Activated CD4-positive, alpha-beta T cell treated with anti-CD3 and anti-CD28 coated beads, Interleukin-2, amount 10 ng/mL, durations not matched to agents 24 days and 14 days (primary cell): ENCODE measurements around the gene MUC5B. TPM values are rescaled to one million over a fixed set of nuclear protein-coding genes. Genes with fewer than 3 reads are reported as not detected.

ENCODE experiments used
- DNase-seq: peaks from one replicate; pipeline ENCODE4 v3.0.0; 2022
- H3K27ac Mint-ChIP-seq: one replicate; pipeline ENCODE4 v1.8.0; 2022; ENCODE audit warnings: mild to moderate bottlenecking, mixed read lengths
- H3K27me3 Mint-ChIP-seq: one replicate; pipeline ENCODE4 v1.8.0; 2022; ENCODE audit warnings: mixed read lengths
- H3K36me3 Mint-ChIP-seq: one replicate; pipeline ENCODE4 v1.8.0; 2022; ENCODE audit warnings: low read depth, mild to moderate bottlenecking, mixed read lengths
- H3K4me1 Mint-ChIP-seq: one replicate; pipeline ENCODE4 v1.8.0; 2021; ENCODE audit warnings: mixed read lengths
- H3K4me3 Mint-ChIP-seq: one replicate; pipeline ENCODE4 v1.8.0; 2022; ENCODE audit warnings: mild to moderate bottlenecking, moderate library complexity, mixed read lengths
- H3K9me3 Mint-ChIP-seq: one replicate; pipeline ENCODE4 v1.8.0; 2021; ENCODE audit warnings: mixed read lengths
- intact Hi-C: fragments of 100-400 bp; cut with micrococcal nuclease; formaldehyde crosslinking; loops from one replicate; pipeline ENCODE4 v1.15.1; 2023
- total RNA-seq: library from RNA; stranded (reverse); gene quantifications from 2 replicates; pipeline ENCODE4 v1.2.3, GENCODE V29; 2022

Gene MUC5B
- total RNA-seq, 1 donor from 2014 or later: not detected

DNA sequence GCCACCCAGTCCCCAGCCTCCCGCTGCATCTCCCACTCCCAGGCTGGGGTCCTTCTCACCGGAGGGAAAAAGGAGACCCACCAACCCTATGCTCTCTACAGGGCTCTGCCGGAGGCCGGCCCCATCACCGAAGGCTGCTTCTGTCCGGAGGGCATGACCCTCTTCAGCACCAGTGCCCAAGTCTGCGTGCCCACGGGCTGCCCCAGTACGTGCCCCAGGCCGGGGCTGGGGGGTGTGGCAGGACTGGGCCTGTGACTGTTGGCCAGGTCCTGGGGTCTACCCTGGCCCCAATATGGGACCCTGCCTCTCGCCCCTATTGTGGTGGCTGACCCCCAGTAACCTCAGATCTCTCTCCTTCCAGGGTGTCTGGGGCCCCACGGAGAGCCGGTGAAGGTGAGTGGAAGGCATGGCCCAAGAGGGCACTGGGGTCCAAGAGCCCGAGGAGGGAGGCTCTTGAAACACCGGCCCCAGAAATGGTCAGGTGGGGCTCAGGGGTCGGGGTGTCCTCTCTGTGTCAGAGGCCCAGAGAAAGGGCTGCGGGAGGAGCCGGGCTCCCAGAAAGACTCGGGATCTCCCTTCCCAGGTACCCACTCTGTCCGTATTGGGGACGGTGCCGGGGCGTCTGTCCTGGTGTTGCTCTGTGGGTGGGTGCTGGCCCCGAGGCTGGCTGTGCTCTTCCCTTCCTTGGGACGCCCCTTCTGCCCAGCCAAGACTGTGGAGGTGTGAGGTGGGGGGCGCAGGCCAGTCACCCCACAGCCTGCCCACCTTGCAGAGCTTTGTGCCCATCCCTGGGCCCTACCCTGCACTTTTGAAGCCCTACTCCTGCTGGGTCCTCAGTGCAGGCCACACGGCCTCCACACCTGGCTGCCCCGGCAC lies 26.1 kb upstream of the MUC5B start:
- Mint-ChIP-seq H3K4me3 (no peak overlapping the region), H3K27ac (no peak overlapping the region), H3K9me3 (no peaks in the 10 kb centered on the region), H3K4me1 (no peaks in the 10 kb centered on the region), H3K27me3 (no peaks in the 10 kb centered on the region), H3K36me3 (no peaks in the 10 kb centered on the region)
- DNase-seq: no peak
- intact Hi-C loops: no loop called here

DNA sequence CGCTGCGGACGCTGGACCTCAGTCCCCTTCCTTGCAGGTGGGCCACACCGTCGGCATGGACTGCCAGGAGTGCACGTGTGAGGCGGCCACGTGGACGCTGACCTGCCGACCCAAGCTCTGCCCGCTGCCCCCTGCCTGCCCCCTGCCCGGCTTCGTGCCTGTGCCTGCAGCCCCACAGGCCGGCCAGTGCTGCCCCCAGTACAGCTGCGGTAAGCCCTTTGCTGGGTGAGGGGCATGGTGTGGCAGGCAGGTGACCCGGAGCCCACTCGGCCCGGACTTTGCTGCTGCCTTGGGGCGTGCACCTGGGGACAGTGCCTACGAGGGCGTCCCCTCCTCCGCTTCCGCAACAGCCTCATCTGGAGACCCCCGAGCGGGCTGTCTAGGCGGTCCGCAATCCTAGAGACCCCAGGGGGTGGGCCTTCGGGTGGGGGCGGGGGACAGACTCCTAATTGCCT lies 25.4 kb upstream of the MUC5B start:
- no peak overlapping the region for H3K4me3 Mint-ChIP-seq
- H3K27me3 Mint-ChIP-seq: no peaks in the 10 kb centered on the region
- H3K36me3 Mint-ChIP-seq: no peaks in the 10 kb centered on the region
- H3K27ac Mint-ChIP-seq: no peak overlapping the region
- H3K4me1 Mint-ChIP-seq: no peaks in the 10 kb centered on the region
- intact Hi-C loops: no loop called here
- DNase-seq: no peak
- H3K9me3 Mint-ChIP-seq: no peaks in the 10 kb centered on the region

DNA sequence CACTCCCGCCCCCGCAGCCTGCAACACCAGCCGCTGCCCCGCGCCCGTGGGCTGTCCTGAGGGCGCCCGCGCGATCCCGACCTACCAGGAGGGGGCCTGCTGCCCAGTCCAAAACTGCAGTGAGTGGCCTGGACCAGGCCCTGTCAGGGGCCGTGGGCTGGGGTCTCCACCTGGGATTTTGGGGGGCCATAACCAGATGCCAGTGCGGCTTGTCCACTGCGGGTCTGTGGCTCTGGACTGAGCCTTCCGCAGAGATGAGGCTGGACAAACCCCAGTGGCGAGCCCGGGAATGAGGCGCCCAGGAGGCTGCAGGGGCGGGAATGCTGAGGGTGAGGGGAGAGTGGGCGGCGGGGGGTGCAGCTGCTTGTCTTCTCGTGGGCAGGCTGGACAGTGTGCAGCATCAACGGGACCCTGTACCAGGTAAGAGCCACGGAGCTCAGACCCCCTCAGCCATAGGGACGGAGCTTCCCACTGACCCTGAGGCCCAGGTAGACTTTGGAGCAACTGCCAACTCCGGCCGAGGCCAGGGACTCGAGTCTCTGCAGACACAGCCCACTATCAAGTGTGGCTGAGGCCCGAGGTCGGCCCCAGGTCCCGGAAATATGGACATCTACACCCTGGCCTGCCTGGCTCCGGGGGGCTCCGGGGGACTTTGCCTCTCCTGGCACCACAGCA lies 24.8 kb upstream of the MUC5B start:
- DNase-seq: no peak
- intact Hi-C loops: no loop called here
- H3K9me3 Mint-ChIP-seq: no peaks in the 10 kb centered on the region
- H3K27ac Mint-ChIP-seq: no peak overlapping the region
- no peak overlapping the region for H3K4me3 Mint-ChIP-seq
- H3K27me3 Mint-ChIP-seq: no peaks in the 10 kb centered on the region
- H3K4me1 Mint-ChIP-seq: no peaks in the 10 kb centered on the region
- no peaks in the 10 kb centered on the region for H3K36me3 Mint-ChIP-seq

DNA sequence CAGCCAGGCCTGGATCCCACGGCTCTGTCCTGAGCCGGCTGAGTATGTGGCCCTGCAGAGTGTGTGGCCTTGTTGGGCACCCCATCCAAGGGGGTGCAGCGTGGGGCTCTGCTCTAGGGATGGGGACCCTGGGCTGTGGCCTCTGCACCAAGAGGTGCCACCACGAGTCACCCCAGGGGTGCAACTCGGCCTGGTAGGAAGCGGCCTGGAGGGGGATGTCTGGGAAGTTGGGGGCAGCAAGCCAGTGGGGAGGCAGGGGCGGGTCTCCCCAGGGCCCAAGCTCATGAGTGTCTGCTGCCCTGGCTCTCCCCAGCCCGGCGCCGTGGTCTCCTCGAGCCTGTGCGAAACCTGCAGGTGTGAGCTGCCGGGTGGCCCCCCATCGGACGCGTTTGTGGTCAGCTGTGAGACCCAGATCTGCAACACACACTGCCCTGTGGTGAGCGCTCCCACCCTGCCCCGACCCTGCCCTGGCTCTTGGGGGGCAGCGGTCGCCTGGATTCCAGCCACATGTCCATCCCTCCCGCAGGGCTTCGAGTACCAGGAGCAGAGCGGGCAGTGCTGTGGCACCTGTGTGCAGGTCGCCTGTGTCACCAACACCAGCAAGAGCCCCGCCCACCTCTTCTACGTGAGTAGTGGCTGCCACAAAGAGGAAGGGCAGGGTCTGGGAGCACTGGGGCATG lies 24.2 kb upstream of the MUC5B start:
- H3K4me3 Mint-ChIP-seq: no peak overlapping the region
- no peaks in the 10 kb centered on the region for H3K36me3 Mint-ChIP-seq
- intact Hi-C loops: no loop called here
- no peak overlapping the region for H3K27ac Mint-ChIP-seq
- H3K4me1 Mint-ChIP-seq: no peaks in the 10 kb centered on the region
- no peaks in the 10 kb centered on the region for H3K9me3 Mint-ChIP-seq
- H3K27me3 Mint-ChIP-seq: no peaks in the 10 kb centered on the region
- no peak for DNase-seq

DNA sequence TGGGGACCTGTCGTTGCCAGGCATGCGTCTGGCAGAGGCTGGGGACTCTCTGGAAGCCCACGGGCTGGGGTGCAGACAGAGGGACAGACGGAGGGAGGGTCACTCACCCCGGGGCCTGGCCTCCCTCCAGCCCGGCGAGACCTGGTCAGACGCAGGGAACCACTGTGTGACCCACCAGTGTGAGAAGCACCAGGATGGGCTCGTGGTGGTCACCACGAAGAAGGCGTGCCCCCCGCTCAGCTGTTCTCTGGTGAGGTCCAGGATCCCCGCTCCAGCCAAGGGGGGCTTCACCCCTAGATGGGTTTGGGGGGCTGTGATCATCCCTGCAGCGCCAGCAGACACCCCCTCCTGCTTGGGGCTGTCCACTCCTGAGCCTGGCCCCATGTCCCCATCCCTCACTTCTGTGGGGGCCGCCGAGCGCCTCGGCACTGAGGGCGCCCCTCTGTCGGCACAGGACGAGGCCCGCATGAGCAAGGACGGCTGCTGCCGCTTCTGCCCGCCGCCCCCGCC lies 23.6 kb upstream of the MUC5B start:
- DNase-seq: no peak

DNA sequence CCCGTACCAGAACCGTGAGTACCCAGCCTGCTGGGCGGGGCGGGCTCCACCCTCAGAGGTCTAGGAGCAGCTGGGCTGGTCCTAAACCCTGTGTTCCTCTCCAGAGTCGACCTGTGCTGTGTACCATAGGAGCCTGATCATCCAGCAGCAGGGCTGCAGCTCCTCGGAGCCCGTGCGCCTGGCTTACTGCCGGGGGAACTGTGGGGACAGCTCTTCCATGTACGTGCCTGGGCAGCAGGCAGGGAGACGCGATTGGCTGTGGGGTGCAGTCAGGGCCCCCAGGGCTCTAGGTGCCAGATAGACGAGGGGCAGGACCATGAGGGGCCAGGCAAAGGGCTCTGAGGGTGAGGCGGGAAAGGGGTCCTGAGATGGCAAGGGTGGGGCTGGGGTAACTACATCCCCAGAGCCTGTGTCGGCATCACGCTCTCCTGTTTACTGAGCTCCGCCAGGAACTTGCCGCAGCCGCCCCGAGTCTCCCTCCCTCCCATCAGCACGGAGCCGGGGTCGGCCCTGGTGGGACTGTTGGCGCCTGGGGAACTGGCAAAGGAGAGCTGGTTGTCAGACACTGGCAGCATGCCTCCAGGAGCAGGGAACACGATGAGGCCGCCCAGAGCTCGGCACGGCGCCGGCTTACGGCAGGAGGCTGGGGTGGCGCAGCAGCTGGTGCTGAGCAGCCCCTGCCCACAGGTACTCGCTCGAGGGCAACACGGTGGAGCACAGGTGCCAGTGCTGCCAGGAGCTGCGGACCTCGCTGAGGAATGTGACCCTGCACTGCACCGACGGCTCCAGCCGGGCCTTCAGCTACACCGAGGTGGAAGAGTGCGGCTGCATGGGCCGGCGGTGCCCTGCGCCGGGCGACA lies 22.9 kb upstream of the MUC5B start:
- no peak for DNase-seq
- no peaks in the 10 kb centered on the region for H3K36me3 Mint-ChIP-seq
- no peaks in the 10 kb centered on the region for H3K27me3 Mint-ChIP-seq
- no peaks in the 10 kb centered on the region for H3K9me3 Mint-ChIP-seq
- no peak overlapping the region for H3K27ac Mint-ChIP-seq
- H3K4me3 Mint-ChIP-seq: no peak overlapping the region
- intact Hi-C loops: no loop called here
- no peaks in the 10 kb centered on the region for H3K4me1 Mint-ChIP-seq

More for the DNA sequence above, 23.6 kb upstream of the MUC5B start:
- intact Hi-C loops: no loop called here
- Mint-ChIP-seq H3K36me3 (no peaks in the 10 kb centered on the region), H3K4me1 (no peaks in the 10 kb centered on the region), H3K4me3 (no peak overlapping the region), H3K27me3 (no peaks in the 10 kb centered on the region), H3K27ac (no peak overlapping the region), H3K9me3 (no peaks in the 10 kb centered on the region)

DNA sequence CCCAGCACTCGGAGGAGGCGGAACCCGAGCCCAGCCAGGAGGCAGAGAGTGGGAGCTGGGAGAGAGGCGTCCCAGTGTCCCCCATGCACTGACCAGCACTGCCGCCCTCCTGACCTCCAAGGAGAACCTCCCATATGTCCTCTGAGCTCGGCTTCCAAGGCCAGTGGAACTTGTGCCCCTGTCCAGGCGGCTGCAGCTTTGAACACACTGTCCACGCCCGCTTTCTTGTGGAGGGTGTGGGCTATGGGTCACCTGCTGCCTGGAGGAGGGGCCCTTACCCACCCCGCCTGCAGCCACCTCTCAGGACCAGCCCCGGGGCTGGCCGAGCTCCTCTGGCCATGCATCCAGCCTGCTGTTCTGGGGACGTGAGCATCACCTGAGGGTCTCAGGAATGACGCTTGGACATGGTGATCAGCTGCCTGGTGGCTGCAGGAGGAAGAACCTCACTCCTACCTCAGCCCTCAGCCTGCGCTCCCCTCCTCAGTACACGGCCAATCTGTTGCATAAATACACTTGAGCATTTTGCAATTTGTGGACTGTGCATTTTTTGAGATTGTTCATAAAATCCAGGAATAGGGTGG lies 22.2 kb upstream of the MUC5B start:
- Mint-ChIP-seq H3K36me3 (no peaks in the 10 kb centered on the region), H3K27me3 (no peaks in the 10 kb centered on the region), H3K4me3 (no peak overlapping the region), H3K4me1 (no peaks in the 10 kb centered on the region), H3K9me3 (no peaks in the 10 kb centered on the region), H3K27ac (no peak overlapping the region)
- intact Hi-C loops: no loop called here
- DNase-seq: no peak

DNA sequence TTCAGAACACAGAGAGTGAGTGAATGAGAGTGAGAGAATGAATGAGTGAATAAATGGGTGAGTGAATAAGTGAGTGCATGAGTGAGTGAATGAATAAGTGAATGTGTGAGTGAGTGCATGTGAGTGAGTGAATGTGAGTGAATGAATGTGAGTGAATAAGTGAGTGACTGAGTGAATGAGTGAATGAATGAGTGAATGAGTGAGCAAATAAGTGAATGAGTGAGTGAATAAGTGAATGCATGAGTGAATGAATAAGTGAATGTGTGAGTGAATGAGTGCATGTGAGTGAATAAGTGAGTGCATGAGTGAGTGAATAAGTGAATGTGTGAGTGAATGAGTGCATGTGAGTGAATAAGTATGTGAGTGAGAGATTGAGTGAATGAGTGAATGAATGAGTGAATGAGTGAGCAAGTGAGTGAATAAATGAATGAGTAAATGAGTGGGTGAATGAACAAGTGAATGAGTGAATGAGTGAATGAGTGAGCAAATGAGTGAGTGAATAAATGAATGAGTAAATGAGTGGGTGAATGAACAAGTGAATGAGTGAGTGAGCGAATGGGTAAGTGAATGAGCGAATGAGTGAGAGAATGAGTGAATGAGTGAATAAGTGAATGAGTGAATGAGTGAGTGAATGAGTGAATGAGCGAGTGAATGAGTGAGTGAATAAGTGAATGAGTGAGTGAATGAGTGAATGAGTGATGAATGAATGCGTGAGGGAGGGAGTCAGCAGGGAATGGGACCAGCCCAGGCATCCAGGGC lies 21.3 kb upstream of the MUC5B start:
- Mint-ChIP-seq H3K4me3 (no peak overlapping the region), H3K27ac (no peak overlapping the region), H3K27me3 (no peaks in the 10 kb centered on the region), H3K4me1 (no peaks in the 10 kb centered on the region), H3K9me3 (no peaks in the 10 kb centered on the region), H3K36me3 (no peaks in the 10 kb centered on the region)
- no peak for DNase-seq
- intact Hi-C loops: no loop called here

DNA sequence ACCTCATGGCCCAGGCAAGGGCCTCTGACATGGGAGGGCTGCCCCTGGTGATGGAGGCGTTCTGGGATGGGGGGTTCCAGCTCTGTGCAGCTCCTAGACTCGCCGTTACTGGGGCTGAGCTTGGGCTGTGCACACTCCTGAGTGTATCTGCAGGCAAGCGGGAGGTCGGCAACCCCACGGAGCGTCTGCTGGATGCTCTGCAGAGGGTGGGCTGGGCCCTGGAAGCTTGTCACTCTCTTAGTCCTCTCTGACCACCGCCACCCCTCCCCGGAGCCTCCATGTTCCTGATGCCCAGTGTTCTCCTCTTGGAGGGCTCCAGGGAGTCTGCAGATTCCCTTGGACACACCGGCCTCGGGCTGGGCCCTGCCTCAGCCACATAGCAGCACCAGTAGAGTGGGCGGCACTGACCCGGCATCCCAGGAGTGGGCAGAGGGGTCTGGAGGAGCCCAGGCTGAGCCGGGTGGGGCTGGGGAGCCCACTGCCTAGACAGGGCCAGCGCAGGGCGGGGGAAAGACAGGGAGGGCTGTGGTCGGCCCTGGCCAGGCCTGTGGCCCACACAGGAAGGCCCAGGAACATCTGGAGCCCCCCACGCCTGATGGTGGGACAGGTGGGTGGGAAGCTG lies 20.6 kb upstream of the MUC5B start:
- intact Hi-C loops: no loop called here
- Mint-ChIP-seq H3K9me3 (no peaks in the 10 kb centered on the region), H3K27ac (no peak overlapping the region), H3K27me3 (no peaks in the 10 kb centered on the region), H3K4me1 (no peaks in the 10 kb centered on the region), H3K36me3 (no peaks in the 10 kb centered on the region), H3K4me3 (no peak overlapping the region)
- no peak for DNase-seq

DNA sequence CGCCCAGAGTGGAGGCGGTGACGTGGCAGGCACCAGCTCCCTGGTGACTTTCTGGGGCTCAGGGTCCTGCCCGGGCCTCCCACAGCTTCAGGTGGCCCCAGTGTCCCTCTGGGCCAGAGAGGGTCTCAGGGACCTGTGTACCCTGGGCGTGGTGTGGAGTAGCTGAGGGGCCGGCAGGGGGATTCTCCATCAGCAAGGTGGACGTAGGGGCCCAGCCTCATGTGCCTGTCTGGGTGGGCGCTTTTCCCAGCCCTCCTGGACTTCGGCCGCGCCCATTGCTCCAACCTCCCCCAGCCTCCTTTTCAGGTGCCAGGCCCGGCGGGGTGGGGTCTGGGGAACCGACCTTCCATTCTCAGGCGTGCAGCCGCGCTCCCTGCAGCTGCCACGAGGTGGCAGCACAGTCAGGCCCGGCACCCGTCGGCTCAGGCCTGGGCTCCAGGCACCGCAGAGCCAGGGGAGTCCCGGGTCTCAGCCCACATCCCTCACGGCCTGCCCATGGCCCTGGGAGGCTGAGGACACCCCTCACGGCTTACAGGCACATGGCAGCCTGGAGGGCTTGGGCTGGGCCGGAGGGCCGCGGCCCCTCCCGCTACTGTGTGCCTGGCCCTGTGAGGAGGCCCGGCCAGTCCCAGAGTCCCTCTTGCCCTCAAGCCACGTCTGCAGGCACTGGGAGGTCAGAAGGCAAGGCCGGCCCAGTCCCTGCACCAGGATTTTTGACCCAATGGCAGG lies 19.9 kb upstream of the MUC5B start:
- H3K27me3 Mint-ChIP-seq: no peaks in the 10 kb centered on the region
- H3K36me3 Mint-ChIP-seq: no peaks in the 10 kb centered on the region
- H3K9me3 Mint-ChIP-seq: no peaks in the 10 kb centered on the region
- DNase-seq: peak; percentile 90
- H3K27ac Mint-ChIP-seq: no peak overlapping the region
- H3K4me1 Mint-ChIP-seq: no peaks in the 10 kb centered on the region
- no peak overlapping the region for H3K4me3 Mint-ChIP-seq
- intact Hi-C loops: loop anchor here (1.0 kb wide), 2 partner anchors 312 to 370 kb away; no protein-coding TSS in a partner anchor

DNA sequence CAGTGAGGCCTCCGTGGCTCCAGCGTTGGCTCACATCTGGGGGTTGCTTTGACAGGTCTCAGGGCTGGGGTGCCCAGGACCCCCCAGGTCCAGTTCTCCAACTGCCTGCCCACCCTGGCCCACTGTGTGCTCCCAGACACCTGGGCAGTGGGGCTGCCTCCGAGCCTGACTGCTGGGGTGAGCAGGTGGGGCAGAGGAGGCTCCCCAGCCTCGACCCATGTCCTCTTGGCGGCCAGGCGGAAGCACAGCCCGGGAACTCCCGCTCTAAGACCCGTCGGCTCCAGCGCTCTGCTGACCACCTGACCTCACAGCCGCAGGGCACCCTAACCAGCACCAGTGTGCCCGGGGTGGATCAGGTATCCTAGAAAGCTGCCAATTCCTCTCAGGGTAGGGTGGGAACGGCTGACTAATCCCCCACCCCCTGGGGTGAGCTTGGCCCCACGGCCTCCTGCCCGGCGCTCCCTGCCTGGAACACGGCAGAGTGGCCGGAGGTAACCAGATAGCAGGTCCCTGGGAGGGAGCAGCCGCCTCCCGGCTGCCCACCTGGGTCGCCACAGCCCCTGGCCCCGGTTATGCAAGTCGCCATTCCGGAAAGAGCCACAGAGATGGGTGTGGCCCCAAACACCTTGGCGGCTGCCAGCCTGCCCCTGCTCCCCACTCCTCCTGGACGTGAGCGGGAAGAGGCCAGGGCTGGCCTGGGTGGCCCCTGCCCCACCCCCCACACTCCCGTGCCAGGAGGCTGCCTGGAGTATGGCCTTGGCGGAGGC lies 19.2 kb upstream of the MUC5B start:
- H3K27ac Mint-ChIP-seq: no peak overlapping the region
- no peaks in the 10 kb centered on the region for H3K4me1 Mint-ChIP-seq
- DNase-seq: no peak
- intact Hi-C loops: loop anchor here (1.0 kb wide), 2 partner anchors 312 to 370 kb away; no protein-coding TSS in a partner anchor
- no peaks in the 10 kb centered on the region for H3K36me3 Mint-ChIP-seq
- no peaks in the 10 kb centered on the region for H3K9me3 Mint-ChIP-seq
- no peaks in the 10 kb centered on the region for H3K27me3 Mint-ChIP-seq
- H3K4me3 Mint-ChIP-seq: no peak overlapping the region
